CD4-positive, alpha-beta T cell treated with Interleukin-10 for 1 hour (primary cell): Measurements from ENCODE around the gene RFESD.

Experiments
- DNase-seq: peaks from one replicate; pipeline ENCODE4 v3.0.0-alpha.2; 2020

Gene RFESD

DNA sequence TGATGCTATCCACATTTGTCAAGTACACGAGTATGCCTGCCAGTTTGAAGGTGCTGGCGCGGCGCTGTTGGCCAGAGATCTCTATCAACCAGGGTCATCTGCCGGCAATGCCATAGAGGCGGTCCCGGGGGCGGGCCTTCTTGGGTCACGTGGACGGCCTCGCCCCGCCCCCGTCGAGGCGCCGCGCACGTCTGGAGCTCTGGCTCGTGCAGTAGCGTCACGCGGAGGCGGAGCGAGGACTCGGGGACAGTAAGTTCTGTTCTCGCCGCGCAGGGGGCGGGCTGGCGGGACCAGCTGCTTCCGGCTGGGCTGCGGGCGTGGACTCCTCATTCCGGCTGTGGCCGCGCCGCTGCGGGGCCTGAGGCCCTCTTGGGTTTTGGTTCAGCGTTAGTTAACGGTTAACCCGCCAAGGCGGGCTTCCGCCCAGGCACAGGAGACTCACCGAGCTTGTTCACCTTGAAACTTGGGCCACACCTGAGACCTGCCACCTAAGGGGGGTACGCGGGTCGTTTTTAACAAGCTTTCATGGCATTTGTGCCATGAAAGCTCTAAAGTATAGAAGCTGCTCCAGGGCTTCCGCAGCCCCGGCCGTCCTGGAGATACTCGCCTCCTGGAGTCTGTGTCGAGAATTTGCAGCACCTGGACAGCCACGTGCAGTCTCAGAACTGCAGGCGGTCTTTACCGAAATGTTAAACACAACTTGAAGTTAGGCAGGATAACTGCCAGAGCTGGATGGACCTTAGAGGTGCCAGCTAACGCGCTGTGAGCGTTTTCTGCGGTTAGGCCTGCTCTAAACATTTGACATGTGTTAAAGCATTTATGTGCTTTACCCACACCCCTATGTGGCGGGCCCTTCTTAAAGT lies at the start of gene RFESD:
RFESD (plus strand) TSS at position 209 of the 863 bp plus-strand sequence. CDS start 5,495 bp downstream, outside the sequence.
- peak; percentile 94 for DNase-seq

DNA sequence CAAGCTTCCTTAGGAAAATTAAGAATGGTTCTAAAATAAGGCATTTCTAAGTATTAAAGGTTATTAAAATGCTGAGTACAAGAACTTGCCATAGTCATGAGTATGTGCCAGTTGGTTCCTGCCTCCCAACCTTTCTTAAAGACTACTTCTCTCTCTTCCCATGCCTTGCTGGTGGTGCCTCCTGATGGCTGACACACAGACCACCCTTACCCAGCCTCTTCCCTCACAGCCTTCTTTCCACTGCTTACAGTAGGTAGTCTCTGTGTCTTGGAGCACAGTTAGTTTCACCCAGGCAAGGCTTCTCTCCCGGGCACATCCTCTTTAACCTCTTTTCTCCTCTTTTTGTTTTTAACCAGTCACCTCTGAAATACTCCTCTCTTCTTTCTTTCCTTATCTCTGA lies 47.3 kb upstream of the RFESD start:
- DNase-seq: no peak

DNA sequence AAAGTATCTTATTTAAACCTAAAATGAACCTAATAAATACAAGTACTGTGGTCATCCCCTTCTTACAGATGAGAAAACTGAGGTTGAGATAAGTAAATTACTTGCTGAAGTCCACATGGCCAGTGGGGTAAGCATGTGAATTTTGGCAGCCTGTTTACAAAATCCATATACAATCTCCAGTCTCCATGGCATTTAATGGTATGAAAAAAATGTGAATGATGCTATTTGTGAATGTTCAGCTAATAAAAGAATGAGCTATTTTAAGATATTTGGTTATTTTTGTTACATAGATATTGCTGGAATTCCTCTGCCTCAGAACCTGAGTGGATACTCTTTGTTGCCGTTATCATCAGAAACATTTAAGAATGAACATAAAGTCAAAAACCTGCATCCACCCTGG lies 46.0 kb upstream of the RFESD start:
- no peak for DNase-seq

DNA sequence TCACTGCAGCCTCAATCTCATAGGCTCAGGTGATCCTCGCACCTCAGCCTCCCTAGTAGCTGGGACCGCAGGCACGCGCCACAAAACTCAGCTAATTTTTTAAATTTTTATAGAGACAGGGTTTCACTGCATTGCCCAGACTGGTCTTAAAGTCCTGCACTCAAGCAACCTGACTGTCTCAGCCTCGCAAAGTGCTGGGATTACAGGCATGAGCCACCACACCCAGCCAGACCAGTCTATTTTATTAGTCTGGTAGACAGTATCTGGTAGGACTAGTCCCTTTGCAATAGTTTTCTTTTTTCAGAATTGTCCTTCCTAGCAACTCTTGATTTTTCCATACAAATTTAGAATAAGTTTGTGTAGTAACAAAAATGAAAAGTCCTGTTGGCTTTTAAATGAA lies 40.8 kb upstream of the RFESD start:
- DNase-seq: no peak

DNA sequence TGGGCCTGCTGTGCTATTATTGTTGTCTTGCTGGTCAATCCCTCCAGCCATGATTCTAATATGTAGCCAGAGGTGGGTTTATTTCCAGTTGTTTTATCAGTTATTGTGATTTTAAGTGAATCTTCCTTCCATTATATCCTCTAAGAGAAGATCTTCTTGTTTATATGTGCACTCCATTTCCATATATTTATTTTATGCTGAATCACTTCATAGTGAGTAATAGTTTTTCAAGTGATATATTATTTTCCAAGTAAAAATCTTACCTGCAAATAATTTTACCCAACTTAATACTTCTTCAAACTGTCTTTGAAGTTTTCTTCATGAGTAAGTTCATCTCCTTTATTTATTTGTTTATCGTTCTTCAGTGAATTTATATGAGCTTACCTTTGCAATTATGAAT lies 40.2 kb upstream of the RFESD start:
- no peak for DNase-seq

DNA sequence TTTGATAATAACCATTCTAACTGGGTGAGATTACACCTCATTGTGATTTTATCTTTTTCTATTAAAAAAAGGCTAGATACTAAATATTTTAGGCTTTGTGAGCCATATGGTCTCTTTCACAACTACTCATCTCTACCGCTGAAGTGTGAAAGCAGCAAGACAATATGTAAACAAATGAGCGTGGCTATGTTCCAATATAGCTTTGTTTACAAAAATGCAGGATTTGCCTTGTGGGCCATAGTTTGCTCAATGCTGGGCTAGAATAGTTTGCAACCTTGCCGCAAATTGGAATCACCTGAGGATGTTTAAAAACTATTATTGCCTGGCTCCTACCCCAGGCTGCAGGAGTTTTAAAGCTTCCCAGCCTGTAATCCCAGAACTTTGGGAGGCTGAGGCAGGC lies 36.9 kb upstream of the RFESD start:
- no peak for DNase-seq

DNA sequence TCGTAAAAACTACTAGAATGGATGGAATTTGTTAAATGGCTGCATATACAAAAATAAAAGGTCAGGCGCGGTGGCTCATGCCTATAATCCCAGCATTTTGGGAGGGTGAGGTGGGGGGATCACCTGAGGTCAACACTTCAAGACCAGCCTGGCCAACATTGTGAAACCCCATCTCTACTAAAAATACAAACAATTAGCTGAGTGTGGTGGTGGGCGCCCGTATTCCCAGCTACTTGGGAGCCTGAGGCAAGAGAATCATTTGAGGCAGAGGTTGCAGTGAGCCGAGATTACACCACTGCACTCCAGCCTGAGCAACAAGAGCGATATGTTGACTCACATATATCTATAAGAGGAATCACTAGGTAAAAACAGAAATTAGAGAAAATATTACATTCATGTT lies 36.0 kb upstream of the RFESD start:
- no peak for DNase-seq

DNA sequence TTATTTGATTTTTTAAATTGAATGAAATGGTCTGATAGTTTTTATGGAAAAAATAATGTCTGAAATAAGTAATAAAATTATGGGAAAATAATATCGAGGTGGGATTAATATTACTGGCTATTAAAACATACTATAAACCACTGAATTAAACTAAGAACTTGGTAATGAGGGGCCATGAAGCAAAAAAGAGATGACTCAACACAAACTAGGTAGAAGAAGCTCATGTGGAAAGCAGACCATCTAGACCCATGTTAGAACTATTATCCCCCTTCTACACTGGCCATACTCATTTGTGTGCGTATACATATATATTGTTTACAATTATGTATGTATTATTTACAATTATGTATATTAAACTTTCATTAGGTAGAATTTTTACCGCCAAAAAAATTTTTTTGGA lies 35.2 kb upstream of the RFESD start:
- DNase-seq: no peak

DNA sequence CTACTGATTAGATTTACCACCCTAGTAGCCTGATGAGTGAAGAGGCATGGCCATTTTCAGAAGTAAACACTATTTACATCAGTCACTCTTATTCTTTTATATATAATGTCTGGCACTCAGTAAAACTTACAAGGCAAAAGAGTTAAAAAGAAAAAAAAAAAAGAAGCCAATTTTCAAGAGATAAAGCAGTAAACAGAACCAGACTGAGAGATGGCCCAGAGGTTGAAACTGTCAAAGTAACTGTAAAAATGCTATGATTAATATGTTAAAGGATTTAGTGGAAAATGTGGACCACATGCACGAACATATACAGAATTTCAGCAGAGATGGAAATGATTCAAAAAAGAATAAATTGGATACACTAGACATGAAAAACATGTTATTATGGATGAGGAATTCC lies 33.1 kb upstream of the RFESD start:
- DNase-seq: no peak

DNA sequence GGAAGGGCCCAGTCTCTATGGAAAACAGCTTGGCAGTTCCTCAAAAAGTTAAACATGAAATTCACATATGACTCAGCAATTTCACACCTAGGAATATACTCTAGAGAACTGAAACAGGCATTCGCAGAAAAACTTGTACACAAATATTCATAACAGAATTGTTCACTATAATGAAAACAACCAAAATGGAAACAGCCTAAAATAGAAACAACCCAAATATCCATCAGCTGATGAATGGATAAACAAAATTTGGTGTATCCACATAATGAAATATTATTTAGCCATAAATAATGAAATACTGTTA lies 31.5 kb upstream of the RFESD start:
- no peak for DNase-seq

DNA sequence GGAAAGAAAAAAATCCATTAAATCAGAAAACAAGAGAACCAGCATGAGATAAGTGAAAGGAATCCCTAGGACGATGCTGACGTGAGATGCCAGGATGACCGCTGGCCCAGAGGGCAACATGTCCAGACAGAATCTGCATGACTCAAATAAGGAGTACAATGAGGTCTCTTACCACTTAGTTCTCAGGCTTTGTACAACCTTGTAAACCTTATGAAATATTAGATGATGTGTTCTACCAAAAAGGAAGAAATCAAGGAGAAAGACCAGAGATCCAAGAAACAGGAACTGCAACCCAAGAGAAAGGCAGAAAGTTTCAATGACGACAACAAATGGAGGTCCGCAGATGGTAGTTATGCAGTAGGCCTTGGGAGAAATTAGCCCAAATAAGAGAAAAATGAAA lies 29.5 kb upstream of the RFESD start:
- DNase-seq: no peak

DNA sequence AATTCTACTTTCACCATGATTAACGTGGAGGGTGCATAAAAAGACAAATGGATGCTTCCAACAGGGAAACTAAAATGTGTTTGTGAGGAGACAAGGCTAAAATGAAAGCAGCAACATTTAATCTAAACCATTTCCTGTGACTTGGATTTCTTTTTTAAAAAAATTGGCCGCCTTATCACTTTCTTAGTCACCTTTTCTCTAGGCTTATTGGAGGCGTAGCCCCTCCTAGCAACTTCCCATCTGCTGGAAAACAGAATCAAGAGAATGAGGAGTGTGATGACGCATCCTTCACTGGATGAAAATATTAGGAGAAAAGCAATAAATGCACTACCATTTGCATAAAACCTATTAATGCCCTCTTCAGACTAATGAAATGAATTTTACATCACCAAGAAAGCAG lies 27.5 kb upstream of the RFESD start:
- no peak for DNase-seq

DNA sequence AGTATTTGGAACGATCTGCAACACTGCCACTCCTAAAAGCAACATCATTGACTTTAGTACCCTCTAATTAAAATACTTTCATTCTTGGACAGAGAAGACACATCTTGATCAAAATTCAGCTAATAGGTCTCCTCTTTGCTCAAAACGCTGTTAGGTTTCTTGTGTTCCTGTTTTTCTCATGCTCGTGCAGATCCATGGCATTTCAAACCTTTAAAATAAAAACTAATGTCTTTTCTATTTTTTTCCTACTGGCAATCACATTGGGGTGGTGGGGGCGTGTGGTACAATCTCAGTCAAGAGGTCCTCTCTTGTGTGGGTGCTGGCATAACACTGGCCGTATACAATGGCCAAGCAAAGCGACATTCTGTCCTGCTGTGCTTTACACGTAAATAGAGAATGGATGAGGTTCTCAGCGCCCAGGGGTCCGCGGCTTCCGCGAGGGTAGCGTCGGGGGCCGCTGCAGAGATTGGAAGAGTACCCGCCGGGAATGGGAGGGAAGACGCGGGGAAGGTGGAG lies 27.0 kb upstream of the RFESD start:
- DNase-seq: no peak

DNA sequence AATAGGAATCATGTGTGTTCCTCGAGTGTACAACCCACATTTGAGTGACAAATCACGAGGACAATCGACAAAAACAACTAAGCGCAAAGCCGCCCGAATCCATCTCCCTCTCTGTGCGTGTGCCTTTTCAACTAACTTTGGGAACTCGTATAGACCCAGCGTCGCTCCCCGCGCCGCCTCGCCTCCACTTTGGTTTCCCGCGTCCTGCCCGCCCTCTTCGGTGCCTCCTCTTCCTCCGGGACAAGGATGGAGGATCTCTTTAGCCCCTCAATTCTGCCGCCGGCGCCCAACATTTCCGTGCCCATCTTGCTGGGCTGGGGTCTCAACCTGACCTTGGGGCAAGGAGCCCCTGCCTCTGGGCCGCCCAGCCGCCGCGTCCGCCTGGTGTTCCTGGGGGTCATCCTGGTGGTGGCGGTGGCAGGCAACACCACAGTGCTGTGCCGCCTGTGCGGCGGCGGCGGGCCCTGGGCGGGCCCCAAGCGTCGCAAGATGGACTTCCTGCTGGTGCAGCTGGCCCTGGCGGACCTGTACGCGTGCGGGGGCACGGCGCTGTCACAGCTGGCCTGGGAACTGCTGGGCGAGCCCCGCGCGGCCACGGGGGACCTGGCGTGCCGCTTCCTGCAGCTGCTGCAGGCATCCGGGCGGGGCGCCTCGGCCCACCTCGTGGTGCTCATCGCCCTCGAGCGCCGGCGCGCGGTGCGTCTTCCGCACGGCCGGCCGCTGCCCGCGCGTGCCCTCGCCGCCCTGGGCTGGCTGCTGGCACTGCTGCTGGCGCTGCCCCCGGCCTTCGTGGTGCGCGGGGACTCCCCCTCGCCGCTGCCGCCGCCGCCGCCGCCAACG lies 26.3 kb upstream of the RFESD start, which contains the start of gene GPR150:
GPR150 (plus strand) TSS at position 58 of the 840 bp plus-strand sequence; CDS start at position 247, 189 bp downstream.
- peak; percentile 60 for DNase-seq

DNA sequence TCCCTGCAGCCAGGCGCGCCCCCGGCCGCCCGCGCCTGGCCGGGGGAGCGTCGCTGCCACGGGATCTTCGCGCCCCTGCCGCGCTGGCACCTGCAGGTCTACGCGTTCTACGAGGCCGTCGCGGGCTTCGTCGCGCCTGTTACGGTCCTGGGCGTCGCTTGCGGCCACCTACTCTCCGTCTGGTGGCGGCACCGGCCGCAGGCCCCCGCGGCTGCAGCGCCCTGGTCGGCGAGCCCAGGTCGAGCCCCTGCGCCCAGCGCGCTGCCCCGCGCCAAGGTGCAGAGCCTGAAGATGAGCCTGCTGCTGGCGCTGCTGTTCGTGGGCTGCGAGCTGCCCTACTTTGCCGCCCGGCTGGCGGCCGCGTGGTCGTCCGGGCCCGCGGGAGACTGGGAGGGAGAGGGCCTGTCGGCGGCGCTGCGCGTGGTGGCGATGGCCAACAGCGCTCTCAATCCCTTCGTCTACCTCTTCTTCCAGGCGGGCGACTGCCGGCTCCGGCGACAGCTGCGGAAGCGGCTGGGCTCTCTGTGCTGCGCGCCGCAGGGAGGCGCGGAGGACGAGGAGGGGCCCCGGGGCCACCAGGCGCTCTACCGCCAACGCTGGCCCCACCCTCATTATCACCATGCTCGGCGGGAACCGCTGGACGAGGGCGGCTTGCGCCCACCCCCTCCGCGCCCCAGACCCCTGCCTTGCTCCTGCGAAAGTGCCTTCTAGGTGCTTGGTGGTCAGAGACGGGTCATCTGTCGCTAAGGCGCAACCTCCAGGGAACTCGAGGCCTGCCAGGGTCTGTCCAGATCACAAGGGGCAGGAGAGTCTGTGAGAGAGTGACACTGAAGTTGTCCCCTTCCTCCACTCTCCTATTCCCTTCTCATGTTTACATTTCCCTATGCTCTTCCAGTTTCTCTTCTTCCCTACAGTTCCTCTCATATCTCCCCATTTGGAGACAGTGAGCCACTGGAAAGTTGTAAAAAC lies 25.4 kb upstream of the RFESD start:
- DNase-seq: peak; percentile 41

DNA sequence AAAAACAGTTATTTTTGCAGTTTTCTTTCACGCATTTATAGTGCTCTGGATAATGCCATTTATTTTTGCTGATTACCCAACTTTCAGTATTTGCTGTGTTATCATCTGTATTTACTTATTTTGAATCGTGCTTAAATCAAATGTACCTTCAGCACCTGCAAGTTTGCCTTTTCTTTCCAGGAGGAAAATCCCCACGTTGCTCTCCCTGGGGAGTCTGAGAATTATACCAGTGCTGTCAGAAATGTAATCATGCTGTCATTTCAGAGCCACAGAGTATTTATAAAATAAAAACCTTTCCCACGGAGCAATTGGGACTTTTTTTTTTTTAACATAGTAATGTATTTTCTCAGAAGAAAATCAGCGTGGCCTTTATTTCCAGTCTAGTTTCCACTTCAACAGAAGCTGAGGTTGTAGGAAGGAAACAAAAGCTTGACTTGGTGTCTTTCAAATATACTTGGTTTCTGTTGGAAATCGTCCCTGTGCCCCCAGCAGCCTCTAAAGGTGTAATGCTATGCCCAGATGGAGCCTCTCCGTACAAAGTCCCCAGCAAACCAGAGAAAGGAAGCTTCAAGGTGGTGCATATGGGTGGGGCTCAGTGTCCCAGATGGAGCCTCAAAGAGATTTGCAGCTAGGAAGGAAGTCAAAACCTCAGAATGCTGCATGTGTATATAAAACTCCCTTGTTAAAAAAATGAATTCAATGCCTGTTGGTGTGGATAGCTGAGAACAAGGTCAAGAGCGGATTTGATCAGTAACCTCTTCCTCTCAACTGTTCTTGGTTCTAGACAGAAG lies 24.5 kb upstream of the RFESD start:
- DNase-seq: peak; percentile 65

DNA sequence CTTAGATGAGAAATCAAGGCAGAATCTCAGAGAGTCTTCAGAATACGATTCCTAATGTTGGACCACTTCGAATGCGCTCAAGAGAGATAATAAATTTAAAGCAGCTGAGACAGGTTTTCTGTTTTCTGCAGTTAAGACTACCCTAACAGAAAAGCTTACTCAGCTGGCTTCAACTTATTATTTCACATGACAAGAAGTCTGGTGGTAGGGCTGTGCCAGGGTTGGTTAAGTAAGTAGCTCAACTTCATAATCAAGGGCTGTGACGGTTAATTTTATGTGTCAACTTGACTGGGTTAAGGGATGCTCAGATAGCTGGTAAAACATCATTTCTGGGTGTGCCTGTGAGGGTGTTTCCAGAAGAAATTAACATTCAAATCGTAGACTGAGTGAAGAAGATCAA lies 22.9 kb upstream of the RFESD start:
- DNase-seq: no peak

DNA sequence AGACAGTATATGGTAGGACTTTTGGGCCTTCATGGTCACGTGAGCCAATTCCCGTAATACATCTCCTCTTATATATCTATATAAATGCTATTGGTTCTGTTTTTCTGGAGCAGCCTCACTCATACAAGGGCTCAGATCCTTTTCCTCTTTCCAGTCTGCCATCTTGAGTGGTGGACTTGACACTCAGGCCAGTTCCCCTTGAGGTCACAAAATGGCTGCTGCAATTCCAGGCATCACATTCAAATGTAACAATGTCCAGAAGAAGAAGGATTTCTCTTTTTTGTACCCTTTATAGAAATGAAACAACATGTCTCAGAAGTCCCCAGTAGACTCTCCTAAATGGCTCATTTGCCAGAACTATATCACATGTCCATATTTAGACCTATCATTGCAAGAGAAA lies 22.2 kb upstream of the RFESD start:
- no peak for DNase-seq

DNA sequence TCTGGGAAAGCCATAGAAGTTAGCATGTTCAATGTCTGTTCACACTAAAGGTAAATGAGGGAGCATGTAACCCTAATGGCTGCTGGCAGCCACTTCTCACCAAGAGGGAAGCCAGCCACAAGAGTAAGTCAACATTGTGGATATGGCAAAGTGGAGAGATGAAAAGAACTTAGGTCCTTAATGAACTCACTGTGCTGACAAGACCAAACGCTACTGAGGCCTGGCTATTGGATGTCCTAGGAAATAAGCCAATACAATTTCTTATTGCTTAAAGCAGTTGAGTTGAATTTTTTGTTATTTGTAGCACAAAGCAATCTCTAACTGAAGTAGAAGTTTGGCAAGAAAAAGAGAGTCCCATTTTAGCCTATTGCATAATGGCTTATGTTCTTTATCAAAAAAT lies 19.9 kb upstream of the RFESD start:
- DNase-seq: no peak

DNA sequence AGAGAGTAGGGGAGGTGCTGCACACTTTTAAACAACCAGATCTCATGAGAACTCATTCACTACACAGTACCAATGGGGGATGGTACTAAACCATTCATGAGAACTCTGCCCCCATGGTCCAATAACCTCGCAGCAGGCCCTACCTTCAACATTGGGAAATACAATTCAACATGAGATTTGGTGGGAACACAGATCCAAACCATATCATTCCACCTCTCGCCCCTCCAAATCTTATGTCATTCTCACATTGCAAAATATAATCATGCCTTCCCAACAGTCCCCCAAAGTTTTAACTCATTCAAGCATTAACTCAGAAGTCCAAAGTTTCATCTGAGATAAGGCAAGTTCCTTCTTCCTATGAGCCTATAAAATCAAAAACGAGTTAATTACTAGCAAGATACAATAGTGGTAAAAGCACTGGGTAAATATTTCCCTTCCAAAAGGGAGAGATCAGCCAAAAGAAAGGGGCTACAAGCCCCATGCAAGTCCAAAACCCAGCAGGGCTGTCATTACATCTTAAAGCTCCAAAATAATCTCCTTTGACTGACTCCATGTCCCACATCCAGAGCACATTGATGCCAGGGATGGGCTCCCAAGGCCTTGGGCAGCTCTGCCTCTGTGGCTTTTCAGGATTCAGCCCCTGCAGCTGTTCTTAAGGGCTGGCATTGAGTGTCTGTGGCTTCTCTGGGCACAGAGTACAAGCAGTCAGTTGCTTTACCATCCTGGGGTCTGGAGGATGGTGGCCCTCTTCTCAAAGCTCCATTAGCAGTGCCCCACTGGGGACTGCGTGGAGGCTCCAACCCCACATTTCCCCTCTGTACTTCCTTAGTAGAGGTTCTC lies 18.4 kb upstream of the RFESD start:
- no peak for DNase-seq

DNA sequence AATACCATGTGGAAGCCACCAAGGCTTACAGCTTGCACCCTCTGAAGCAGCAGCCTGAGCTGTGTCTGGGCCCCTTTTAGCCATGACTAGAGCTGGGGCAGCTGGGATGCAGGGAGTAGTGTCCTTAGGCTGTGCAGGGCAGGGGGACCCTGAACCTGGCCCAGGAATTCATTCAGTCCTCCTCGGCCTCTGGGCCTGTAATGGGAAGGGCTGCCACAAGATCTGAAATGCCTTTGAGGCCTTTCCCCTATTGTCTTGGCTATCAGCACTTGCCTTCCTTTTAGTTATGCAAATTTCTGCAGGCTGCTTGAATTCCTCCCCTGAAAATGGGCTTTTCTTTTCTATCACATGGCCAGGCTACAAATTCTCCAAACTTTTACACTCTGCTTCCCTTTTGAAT lies 17.6 kb upstream of the RFESD start:
- DNase-seq: no peak
